MM.1S (cell line): ENCODE data around the gene EFCAB6.

ENCODE experiments used
- DNase-seq: peaks from one replicate; pipeline ENCODE4 v3.0.0-alpha.2; 2015
- H2AFZ ChIP-seq: fragments of 300-600 bp; sonication (generic); 2 replicates; pipeline ENCODE4 v1.6.0; 2016; ENCODE audit warnings: antibody characterized with exemption, low read length
- H3F3A ChIP-seq: fragments of 300-600 bp; sonication (generic); 2 replicates; pipeline ENCODE4 v1.6.1; 2016; ENCODE audit warnings: mild to moderate bottlenecking, antibody characterized with exemption, low read length, moderate library complexity, mixed read lengths; ENCODE audit not compliant: insufficient read depth
- H3K27ac ChIP-seq: fragments of 300-600 bp; sonication (generic); 2 replicates; pipeline ENCODE4 v1.5.1; 2016; ENCODE audit warnings: mild to moderate bottlenecking, low read length
- H3K27me3 ChIP-seq: fragments of 300-600 bp; sonication (generic); replicated peaks from 2 replicates; pipeline ENCODE4 v1.6.0; 2016; ENCODE audit warnings: low read length; ENCODE audit not compliant: insufficient read depth
- H3K36me3 ChIP-seq: fragments of 300-600 bp; sonication (generic); replicated peaks from 2 replicates; pipeline ENCODE4 v1.6.1; 2016; ENCODE audit warnings: mild to moderate bottlenecking, low read length, mixed read lengths; ENCODE audit not compliant: insufficient read depth
- H3K4me1 ChIP-seq: fragments of 300-600 bp; sonication (generic); 2 replicates; pipeline ENCODE4 v1.6.1; 2016; ENCODE audit warnings: low read length, mixed read lengths
- H3K4me2 ChIP-seq: fragments of 300-600 bp; sonication (generic); 2 replicates; pipeline ENCODE4 v1.6.0; 2016; ENCODE audit warnings: low read depth, low read length
- H3K4me3 ChIP-seq: fragments of 300-600 bp; sonication (generic); 2 replicates; pipeline ENCODE4 v1.5.1; 2016; ENCODE audit warnings: low read length, mixed read lengths
- H3K79me2 ChIP-seq: fragments of 300-600 bp; sonication (generic); 2 replicates; pipeline ENCODE4 v1.6.1; 2016; ENCODE audit warnings: mixed run types, low read length, mixed read lengths
- H3K9ac ChIP-seq: fragments of 300-600 bp; sonication (generic); 2 replicates; pipeline ENCODE4 v1.6.1; 2016; ENCODE audit warnings: low read length, mixed read lengths
- H3K9me2 ChIP-seq: fragments of 300-600 bp; sonication (generic); replicated peaks from 2 replicates; pipeline ENCODE4 v1.6.1; 2016; ENCODE audit warnings: mild to moderate bottlenecking, low read length, mixed read lengths; ENCODE audit not compliant: insufficient read depth
- H3K9me3 ChIP-seq: fragments of 300-600 bp; sonication (generic); replicated peaks from 2 replicates; pipeline ENCODE4 v1.6.1; 2016; ENCODE audit warnings: mild to moderate bottlenecking, low read length, mixed read lengths; ENCODE audit not compliant: insufficient read depth
- H4K20me1 ChIP-seq: fragments of 300-600 bp; sonication (generic); 2 replicates; pipeline ENCODE4 v1.6.1; 2016; ENCODE audit warnings: mild to moderate bottlenecking, low read length, moderate library complexity, mixed read lengths; ENCODE audit not compliant: insufficient read depth
- EZH2 ChIP-seq: fragments of 300-600 bp; sonication (generic); optimal IDR thresholded peaks from 2 replicates; pipeline ENCODE3; 2017; ENCODE audit warnings: low read depth, mild to moderate bottlenecking, antibody characterized with exemption, low read length, mixed read lengths
- EZH2phosphoT487 ChIP-seq: fragments of 300-600 bp; sonication (generic); IDR thresholded peaks from 2 replicates; pipeline ENCODE4 v1.6.1; 2018; ENCODE audit warnings: antibody characterized with exemption, low read length
- TF ChIP-seq, protein P1 (sequence below): fragments of 300-600 bp; sonication (generic); IDR thresholded peaks from 2 replicates; pipeline ENCODE4 v1.5.1; 2016; ENCODE audit warnings: antibody characterized with exemption, low read length, mixed read lengths

Gene EFCAB6

DNA sequence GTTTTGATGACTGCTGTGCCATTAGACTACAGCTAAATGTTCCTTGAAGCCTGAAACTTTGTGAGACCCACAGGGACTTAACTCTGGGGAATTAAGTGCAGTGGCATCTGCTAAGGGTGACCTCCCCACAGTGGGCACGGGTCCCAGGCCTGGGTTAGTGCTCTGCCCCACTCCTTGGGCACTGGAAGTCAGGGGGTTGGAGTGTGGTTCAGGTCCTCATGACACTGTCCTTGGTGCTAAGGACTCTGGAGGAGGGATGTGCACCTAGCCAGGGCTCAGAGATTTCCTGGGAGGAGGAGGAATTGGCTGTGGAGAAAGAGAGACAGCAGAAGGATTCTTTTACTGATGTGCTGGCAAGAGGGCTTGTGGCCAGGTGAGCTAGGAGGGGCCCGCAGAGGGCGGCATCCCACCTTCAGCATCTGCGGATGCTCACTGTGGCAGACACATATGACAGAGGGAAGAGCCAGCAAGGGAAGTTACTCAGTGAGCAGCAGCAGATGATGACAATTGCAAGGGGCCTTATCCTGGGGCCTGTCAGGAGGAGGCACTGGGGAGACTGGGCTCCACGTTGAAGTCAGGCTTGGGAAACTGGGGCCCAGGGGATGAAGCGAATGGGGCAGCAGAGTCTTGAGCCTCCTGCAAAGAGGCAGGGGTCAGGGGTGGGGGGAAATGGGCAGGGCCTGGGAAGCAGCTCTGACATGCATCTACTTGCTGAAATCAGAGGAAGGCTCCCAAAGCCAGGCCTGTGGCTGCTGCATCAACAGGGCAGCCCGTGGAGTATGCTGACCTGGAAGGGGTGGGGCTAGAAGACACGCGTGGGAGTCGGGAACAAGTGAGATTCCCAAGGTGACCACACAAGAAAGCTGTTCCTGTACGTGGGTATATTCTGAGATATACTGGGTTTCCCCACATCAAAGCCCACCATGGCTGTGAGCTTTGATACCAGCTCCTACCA is 256.3 kb downstream of the EFCAB6 start:
- Histone ChIP-seq H3K9ac (no peak overlapping the region), H3K9me2 (no peaks in the 10 kb centered on the region), H3K27ac (no peak overlapping the region), H2AFZ (no peak overlapping the region), H3K9me3 (no peaks in the 10 kb centered on the region), H3K4me1 (peaks cover 21% of the 10 kb centered on the region), H3K4me3 (no peak overlapping the region), H3K36me3 (no peaks in the 10 kb centered on the region), H3F3A (peaks cover 6% of the 10 kb centered on the region), H3K27me3 (no peaks in the 10 kb centered on the region), H4K20me1 (no peaks in the 10 kb centered on the region), H3K4me2 (no peak overlapping the region), H3K79me2 (no peaks in the 10 kb centered on the region)
- no peak for DNase-seq
- TF ChIP-seq EZH2 = no peak
- TF ChIP-seq EZH2phosphoT487 = no peak
- TF ChIP-seq, protein P1, sequence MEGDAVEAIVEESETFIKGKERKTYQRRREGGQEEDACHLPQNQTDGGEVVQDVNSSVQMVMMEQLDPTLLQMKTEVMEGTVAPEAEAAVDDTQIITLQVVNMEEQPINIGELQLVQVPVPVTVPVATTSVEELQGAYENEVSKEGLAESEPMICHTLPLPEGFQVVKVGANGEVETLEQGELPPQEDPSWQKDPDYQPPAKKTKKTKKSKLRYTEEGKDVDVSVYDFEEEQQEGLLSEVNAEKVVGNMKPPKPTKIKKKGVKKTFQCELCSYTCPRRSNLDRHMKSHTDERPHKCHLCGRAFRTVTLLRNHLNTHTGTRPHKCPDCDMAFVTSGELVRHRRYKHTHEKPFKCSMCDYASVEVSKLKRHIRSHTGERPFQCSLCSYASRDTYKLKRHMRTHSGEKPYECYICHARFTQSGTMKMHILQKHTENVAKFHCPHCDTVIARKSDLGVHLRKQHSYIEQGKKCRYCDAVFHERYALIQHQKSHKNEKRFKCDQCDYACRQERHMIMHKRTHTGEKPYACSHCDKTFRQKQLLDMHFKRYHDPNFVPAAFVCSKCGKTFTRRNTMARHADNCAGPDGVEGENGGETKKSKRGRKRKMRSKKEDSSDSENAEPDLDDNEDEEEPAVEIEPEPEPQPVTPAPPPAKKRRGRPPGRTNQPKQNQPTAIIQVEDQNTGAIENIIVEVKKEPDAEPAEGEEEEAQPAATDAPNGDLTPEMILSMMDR = no peak

DNA sequence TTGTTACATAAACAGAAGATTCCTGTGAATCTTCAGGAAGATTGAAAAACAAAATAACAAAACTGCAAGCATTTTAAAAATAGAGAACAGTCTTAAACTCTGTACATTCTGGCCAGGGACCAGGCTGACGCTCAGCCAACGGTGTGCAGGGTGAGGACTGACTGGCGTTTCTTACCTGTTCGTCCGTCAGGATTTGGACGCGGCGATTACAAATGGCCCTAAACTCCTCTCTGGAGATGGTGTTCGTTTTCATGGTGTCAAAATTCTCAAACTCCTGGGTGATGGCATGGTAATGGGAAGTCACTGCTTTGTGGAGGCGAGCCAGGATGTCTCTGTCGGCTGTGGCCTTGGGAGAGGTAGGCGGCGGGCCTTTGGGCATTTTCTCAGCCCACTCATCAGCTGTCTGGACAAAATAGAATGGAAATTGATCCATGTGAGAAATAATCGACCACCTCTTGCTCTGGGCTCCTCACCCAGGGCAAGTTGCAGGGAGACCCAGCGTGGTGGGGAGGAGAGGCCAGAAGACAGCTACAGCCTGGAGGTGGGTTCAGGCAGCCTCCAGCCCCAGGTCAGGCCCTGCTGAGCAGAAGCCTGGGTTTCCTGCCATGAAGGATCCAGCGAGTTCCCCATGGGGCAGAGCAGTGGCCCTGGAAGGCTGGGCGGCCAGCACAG is 257.3 kb downstream of the EFCAB6 start:
- Histone ChIP-seq H3K9me2 (no peaks in the 10 kb centered on the region), H3K4me3 (no peak overlapping the region), H3K36me3 (no peaks in the 10 kb centered on the region), H3K27me3 (no peaks in the 10 kb centered on the region), H3K9me3 (no peaks in the 10 kb centered on the region), H3F3A (peaks cover 14% of the 10 kb centered on the region), H3K4me1 (peaks cover 29% of the 10 kb centered on the region), H3K79me2 (no peaks in the 10 kb centered on the region), H3K27ac (no peak overlapping the region), H3K4me2 (no peak overlapping the region), H4K20me1 (no peaks in the 10 kb centered on the region), H3K9ac (no peak overlapping the region), H2AFZ (no peak overlapping the region)
- TF ChIP-seq, protein P1 = no peak
- no peak for TF ChIP-seq EZH2phosphoT487
- TF ChIP-seq EZH2 = no peak
- no peak for DNase-seq

DNA sequence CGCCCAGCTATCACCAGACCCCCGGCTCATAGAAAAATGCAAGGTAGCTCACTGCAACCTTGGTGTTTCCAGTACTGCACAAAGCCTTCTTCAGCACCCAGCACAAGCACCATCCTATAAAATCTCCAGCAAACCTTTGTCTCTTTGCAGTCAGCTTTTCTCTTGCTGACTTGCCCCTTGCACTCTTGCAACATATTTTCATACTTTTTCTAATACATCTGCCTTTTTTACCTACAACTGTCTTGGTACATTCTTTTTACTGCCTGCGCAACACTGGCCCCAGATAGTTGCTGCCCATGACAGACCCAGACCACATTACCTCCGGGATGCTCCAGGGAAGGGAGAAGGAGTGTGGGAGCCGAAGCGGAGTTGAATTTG is 257.9 kb downstream of the EFCAB6 start:
- no peaks in the 10 kb centered on the region for H3K36me3 ChIP-seq
- H3K27ac ChIP-seq = no peak overlapping the region
- no peak overlapping the region for H3K4me2 ChIP-seq
- no peaks in the 10 kb centered on the region for H3K79me2 ChIP-seq
- no peak overlapping the region for H3K9ac ChIP-seq
- no peaks in the 10 kb centered on the region for H4K20me1 ChIP-seq
- no peaks in the 10 kb centered on the region for H3K9me2 ChIP-seq
- no peaks in the 10 kb centered on the region for H3K9me3 ChIP-seq
- peaks cover 20% of the 10 kb centered on the region for H3F3A ChIP-seq
- TF ChIP-seq EZH2 = no peak
- no peak for TF ChIP-seq EZH2phosphoT487
- TF ChIP-seq, protein P1 = no peak
- H3K4me1 ChIP-seq = peaks cover 34% of the 10 kb centered on the region
- H2AFZ ChIP-seq = no peak overlapping the region
- no peak for DNase-seq
- no peak overlapping the region for H3K4me3 ChIP-seq
- H3K27me3 ChIP-seq = no peaks in the 10 kb centered on the region
